ENCODE measurements around the gene RUNDC3A. TPM values are rescaled to one million over a fixed set of nuclear protein-coding genes. Genes with fewer than 3 reads are reported as not detected.
A peak's percentile ranks its signal among the peaks of the same experiment; 100 is the strongest.

RUNDC3A gene
- total RNA-seq, 2 donors from 2014 or later: 1.7 to 4.5 TPM

DNA sequence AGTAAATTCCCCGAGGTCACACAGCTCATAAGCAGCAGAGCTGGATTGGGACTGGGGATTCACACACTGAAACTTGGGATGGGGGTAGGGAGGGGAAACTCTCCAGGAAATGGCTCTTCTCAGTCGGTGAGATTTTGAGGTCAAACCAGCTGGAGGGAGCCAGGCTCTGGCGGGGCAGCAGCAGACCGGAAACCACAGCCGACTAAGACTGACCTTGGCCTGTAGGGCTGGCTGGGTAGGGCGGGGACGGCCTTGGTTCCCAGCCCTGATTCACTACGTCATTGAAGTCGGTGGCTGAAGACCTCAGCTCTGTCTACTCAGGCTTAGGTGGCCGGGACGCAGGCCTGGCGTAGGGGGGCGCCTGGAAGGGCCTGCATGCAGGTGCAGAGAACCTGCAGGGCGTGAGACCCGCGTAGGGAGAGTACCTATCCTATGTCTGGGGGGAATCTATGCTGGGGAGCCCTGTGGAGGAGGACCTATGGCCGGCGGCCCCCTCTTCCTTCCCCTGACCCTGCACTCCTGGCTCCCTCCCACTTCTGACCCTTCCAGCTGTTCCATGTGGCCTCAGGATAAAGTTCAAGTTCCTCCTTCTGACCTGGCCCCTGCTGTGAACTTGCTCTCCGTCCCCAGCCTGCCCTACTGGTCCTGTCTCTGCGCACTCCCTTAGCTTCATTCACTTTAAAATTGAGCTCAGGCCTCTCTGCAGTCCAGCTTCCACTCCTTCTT lies 28.6 kb upstream of the RUNDC3A start:
- no peaks in the 10 kb centered on the region for H3K36me3 ChIP-seq
- H3K4me1 ChIP-seq: peaks cover 0 to 18% of the 10 kb centered on the region in 2 donors
- no peaks in the 10 kb centered on the region for H3K9me3 ChIP-seq
- peak overlapping the region; percentile 64 to 68 for H3K27ac ChIP-seq
- TF ChIP-seq CTCF (IDR thresholded peaks at IDR 0.05): peak in 1 of 2 donors; percentile 17
- H3K4me3 ChIP-seq: no peak overlapping the region
- no peaks in the 10 kb centered on the region for H3K27me3 ChIP-seq
- peak; percentile 87 for DNase-seq (ENCODE audit: low spot score)

- no peaks in the 10 kb centered on the region for H3K27me3 ChIP-seq
- H3K4me3 ChIP-seq: no peak overlapping the region
- no peak for DNase-seq (ENCODE audit: low spot score)
- H3K36me3 ChIP-seq: no peaks in the 10 kb centered on the region
- TF ChIP-seq CTCF (IDR thresholded peaks at IDR 0.05): no peak
- H3K9me3 ChIP-seq: no peaks in the 10 kb centered on the region
- peak overlapping the region; percentile 64 to 68 for H3K27ac ChIP-seq
- H3K4me1 ChIP-seq: peaks cover 0 to 18% of the 10 kb centered on the region in 2 donors
These were observed 27.9 kb upstream of the RUNDC3A start for GRCh38 chr17:44280392-44280937.

DNA sequence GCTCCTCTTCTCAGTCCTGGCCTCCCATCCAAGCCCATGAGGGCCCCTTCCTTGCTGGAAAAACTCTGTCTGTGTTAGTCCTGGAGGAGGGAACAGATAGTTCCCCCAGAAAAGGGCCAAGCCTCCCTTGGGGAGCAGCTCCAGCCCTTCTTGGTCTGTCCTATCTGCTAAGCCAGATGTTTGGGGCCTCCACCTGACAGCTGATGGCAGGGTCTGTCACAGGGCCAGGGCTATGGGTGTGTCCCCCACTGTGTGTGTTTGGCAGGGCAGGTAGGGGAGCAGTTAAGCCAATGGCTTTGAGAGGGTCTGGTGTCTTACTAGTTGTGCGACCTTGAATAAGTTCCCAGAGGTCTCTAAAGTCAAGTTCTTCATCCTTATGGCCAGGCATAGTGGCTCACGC lies 26.8 kb upstream of the RUNDC3A start:
- DNase-seq (ENCODE audit: low spot score): no peak
- no peak for TF ChIP-seq CTCF (IDR thresholded peaks at IDR 0.05)
- peaks cover 0 to 18% of the 10 kb centered on the region in 2 donors for H3K4me1 ChIP-seq

DNA sequence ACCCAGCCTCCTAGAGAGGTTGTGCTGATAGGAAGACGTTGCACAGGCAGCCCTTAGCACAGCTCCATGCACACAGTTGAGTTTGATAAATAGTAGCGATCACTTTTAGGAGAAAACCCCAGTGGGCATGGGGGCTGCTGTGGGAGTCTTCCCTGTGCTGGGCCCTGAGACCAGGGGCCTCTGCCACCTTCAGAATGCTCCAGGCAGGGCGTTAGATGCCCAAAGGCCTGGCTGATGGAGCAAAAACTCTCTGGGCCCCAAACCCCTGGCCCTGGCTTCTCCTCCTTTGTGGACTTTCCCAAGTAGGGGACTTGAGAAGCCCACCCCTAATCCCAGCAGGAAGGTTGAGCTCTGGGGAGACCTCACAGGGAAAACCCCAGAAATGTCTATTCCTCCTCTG lies 26.1 kb upstream of the RUNDC3A start:
- DNase-seq (ENCODE audit: low spot score): no peak
- Histone ChIP-seq H3K4me3 (no peak overlapping the region), H3K27me3 (no peaks in the 10 kb centered on the region), H3K4me1 (peaks cover 0 to 18% of the 10 kb centered on the region in 2 donors), H3K36me3 (no peaks in the 10 kb centered on the region), H3K27ac (no peak overlapping the region), H3K9me3 (no peaks in the 10 kb centered on the region)
- no peak for TF ChIP-seq CTCF (IDR thresholded peaks at IDR 0.05)

More for the DNA sequence above, 26.8 kb upstream of the RUNDC3A start:
- Histone ChIP-seq H3K36me3 (no peaks in the 10 kb centered on the region), H3K9me3 (no peaks in the 10 kb centered on the region), H3K4me3 (no peak overlapping the region), H3K27me3 (no peaks in the 10 kb centered on the region), H3K27ac (no peak overlapping the region)

DNA sequence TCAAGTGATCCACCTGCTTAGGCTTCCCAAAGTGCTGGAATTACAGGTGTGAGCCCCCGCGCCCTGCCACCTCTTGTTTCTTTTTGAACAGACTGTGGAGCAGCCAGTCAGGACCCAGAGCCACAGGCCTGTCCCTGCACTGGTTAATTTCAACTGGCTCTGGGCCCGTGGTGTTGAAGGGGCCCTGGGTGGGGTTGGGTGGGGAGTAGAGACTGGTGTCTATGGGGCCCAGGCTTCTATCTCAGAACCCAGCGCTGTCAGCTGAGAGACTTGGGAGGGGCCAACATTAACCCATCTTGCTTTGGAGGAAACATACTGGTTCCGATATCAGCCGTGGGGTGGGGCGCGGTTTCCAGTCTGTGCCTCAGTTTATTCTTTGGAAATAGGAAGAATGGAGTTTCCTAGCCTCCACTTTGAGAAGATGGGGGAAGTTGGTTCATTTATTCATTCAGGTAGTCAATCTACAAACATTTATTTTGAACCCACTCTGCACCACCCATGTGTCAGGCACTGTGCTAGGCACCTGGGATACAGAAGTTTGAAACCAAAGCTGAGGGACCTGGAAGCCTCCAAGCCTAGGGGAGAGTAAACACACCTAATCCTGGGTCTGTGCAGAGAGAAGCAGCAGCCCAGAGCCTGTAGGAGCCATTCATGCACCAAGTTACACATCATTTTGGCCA lies 24.9 kb upstream of the RUNDC3A start:
- no peak for TF ChIP-seq CTCF (IDR thresholded peaks at IDR 0.05)
- no peaks in the 10 kb centered on the region for H3K9me3 ChIP-seq
- H3K36me3 ChIP-seq: no peaks in the 10 kb centered on the region
- no peaks in the 10 kb centered on the region for H3K27me3 ChIP-seq
- H3K4me3 ChIP-seq: no peak overlapping the region
- peaks cover 0 to 18% of the 10 kb centered on the region in 2 donors for H3K4me1 ChIP-seq
- no peak overlapping the region for H3K27ac ChIP-seq
- no peak for DNase-seq (ENCODE audit: low spot score)
